Suprapubic skin (tissue), 4 donors: ENCODE measurements around the gene PIP5K1B. TPM values are rescaled to one million over a fixed set of nuclear protein-coding genes. Genes with fewer than 3 reads are reported as not detected.

Experiments used
- DNase-seq, 2 donors: peaks; one replicate each; pipeline ENCODE4 v3.0.0-alpha.2; 2019; ENCODE audit warnings: low spot score in 2 of 2
- H3K27ac ChIP-seq: fragments of 200-600 bp; sonication (generic); one replicate; pipeline ENCODE4 v1.5.1; 2019
- H3K27me3 ChIP-seq: fragments of 200-600 bp; sonication (generic); one replicate; pipeline ENCODE4 v1.5.1; 2019
- H3K36me3 ChIP-seq: fragments of 200-600 bp; sonication (generic); one replicate; pipeline ENCODE4 v1.5.1; 2019
- H3K4me1 ChIP-seq: fragments of 200-600 bp; sonication (generic); one replicate; pipeline ENCODE4 v1.5.1; 2019
- H3K4me3 ChIP-seq: fragments of 200-600 bp; sonication (generic); one replicate; pipeline ENCODE4 v1.5.1; 2019; ENCODE audit warnings: mild to moderate bottlenecking
- H3K9me3 ChIP-seq: fragments of 200-600 bp; sonication (generic); one replicate; pipeline ENCODE4 v1.5.1; 2019
- CTCF ChIP-seq, 2 donors: fragments of 200-600 bp in 1 of 2; fragments of 450-650 bp in 1 of 2; sonication (generic) in 1 of 2; IDR thresholded peaks; one replicate each; pipeline ENCODE4 v1.5.1; 2016 to 2019; ENCODE audit warnings: antibody characterized with exemption in 2 of 2, mild to moderate bottlenecking in 1 of 2, moderate library complexity in 1 of 2
- EP300 ChIP-seq: sonication (generic); formaldehyde crosslinking; IDR thresholded peaks from one replicate; pipeline ENCODE4 v1.6.1; 2017; ENCODE audit warnings: antibody characterized with exemption
- POLR2A ChIP-seq, 2 donors: fragments of 450-650 bp; IDR thresholded peaks; one replicate each; pipeline ENCODE4 v1.6.1; 2017; ENCODE audit warnings: antibody characterized with exemption in 2 of 2, mild to moderate bottlenecking in 2 of 2, moderate library complexity in 2 of 2
- POLR2AphosphoS5 ChIP-seq, 3 donors: sonication (generic); formaldehyde crosslinking; IDR thresholded peaks; one replicate each; pipeline ENCODE4 v1.6.1; 2017; ENCODE audit warnings: antibody characterized with exemption in 3 of 3
- WGBS: methylation state at CpG from one replicate; pipeline ENCODE4 v1.1.5; 2018; 5-methylcytosine and 5-hydroxymethylcytosine counted together
- total RNA-seq, 4 donors: library from RNA; depleted of rRNA; stranded (reverse); fragments of >200 nt; gene quantifications; one replicate each; pipeline ENCODE4 v1.1.0, GENCODE V29; 2016

PIP5K1B gene
- total RNA-seq, 4 donors from 2014 or later, result 1.7 to 7.8 (median 3.4) TPM

DNA sequence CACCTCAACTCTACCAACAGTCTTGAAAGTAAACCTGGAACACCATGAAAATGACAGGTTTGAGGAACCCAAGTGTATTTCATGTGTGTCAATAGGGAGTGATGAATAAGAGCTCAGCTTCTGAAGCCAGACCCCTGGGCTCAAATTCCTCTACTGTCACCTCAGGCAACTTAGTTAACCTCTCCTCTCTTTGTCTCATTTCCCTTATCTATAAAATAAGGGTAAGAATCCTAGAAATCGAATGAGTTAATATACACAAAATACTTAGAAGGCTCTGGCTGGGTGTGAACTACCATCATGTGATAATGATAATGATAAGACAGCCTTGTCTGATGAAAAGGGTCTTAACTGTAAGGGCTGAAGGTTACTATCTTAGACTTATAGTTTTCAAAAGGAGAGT, 66.3 kb downstream of the PIP5K1B start:
- H3K9me3 ChIP-seq, result no peaks in the 10 kb centered on the region
- H3K27me3 ChIP-seq, result no peaks in the 10 kb centered on the region
- WGBS, result 66% methylated on average over 1 of the region's 1 CpG
- H3K4me3 ChIP-seq, result no peak overlapping the region
- no peak for DNase-seq
- TF ChIP-seq CTCF (IDR thresholded peaks at IDR 0.05) (no peak), POLR2AphosphoS5 (IDR thresholded peaks at IDR 0.05) (no peak), EP300 (no peak), POLR2A (IDR thresholded peaks at IDR 0.05) (no peak)
- H3K27ac ChIP-seq, result no peak overlapping the region
- no peaks in the 10 kb centered on the region for H3K36me3 ChIP-seq
- H3K4me1 ChIP-seq, result no peaks in the 10 kb centered on the region

DNA sequence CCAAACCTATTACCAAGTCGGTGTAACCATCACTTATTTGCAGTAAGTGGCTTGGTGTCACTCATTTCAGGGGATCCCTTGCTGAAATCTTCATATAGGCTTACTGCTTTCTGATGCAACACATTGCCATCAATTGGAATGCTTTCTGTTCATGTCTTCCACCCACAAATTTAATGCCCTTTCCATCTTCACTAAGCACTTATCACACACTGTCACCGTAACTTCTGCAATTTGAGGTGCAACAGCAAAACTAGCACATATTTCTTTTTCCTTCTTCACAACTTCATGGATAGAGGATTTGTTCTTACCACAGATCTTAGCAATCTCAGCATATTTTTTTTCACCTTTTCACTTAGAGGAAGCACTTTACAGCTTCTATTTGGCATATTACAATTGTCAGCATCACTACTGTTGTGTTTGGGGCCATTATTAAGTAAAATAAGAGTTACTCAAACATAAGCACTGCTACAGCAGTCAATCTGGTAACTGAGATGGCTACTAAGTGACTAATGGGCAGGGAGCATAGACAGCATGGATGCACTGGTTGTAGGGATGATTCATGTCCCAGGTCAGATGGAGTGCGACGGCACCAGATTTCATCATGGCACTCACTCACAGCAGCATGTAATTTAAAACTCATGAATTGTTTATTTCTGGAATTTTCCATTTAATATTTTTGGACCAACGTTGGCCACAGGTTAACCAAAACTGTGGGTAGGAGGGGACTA, 70.1 kb downstream of the PIP5K1B start:
- H3K9me3 ChIP-seq, result no peaks in the 10 kb centered on the region
- no peaks in the 10 kb centered on the region for H3K27me3 ChIP-seq
- H3K27ac ChIP-seq, result no peak overlapping the region
- no peak for TF ChIP-seq POLR2A (IDR thresholded peaks at IDR 0.05)
- no peak for TF ChIP-seq POLR2AphosphoS5 (IDR thresholded peaks at IDR 0.05)
- TF ChIP-seq EP300, result no peak
- TF ChIP-seq CTCF (IDR thresholded peaks at IDR 0.05), result no peak
- peaks cover 6% of the 10 kb centered on the region for H3K4me1 ChIP-seq
- 85% methylated on average over 5 of the region's 5 CpGs for WGBS
- no peak for DNase-seq
- H3K4me3 ChIP-seq, result no peak overlapping the region
- no peaks in the 10 kb centered on the region for H3K36me3 ChIP-seq

- no peak for TF ChIP-seq EP300
- TF ChIP-seq CTCF (IDR thresholded peaks at IDR 0.05), result no peak
- TF ChIP-seq POLR2AphosphoS5 (IDR thresholded peaks at IDR 0.05), result no peak
- no peak for TF ChIP-seq POLR2A (IDR thresholded peaks at IDR 0.05)
- no peaks in the 10 kb centered on the region for H3K27me3 ChIP-seq
- H3K9me3 ChIP-seq, result no peaks in the 10 kb centered on the region
- no peaks in the 10 kb centered on the region for H3K36me3 ChIP-seq
- H3K27ac ChIP-seq, result no peak overlapping the region
- no peak for DNase-seq
- H3K4me3 ChIP-seq, result no peak overlapping the region
- peaks cover 24% of the 10 kb centered on the region for H3K4me1 ChIP-seq
- 99% methylated on average over 2 of the region's 2 CpGs for WGBS
Observed at GRCh38 chr9:68777070-68777763, 72.2 kb downstream of the PIP5K1B start.

DNA sequence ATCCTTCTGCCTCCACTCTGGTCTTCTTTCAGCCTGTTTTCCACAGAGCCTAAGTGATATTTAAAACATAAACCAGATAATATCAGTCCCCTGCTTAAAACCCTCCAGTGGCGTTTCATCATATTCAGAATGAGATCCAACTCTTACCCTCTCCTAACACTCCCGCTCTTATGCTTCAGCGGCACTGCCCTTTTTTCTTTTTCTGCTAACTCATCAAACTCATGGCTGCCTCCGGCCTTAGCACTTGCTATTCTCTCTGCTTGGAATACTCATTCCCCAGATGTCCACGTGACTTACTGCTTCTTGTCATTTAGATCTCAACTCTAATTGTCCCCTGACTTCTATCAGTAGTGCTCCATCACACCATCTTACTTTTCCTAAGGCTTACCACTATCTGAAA, 73.6 kb downstream of the PIP5K1B start:
- DNase-seq, result no peak
- WGBS, result 89% methylated on average over 5 of the region's 5 CpGs
- peaks cover 38% of the 10 kb centered on the region for H3K4me1 ChIP-seq
- H3K9me3 ChIP-seq, result no peaks in the 10 kb centered on the region
- no peaks in the 10 kb centered on the region for H3K27me3 ChIP-seq
- TF ChIP-seq POLR2A (IDR thresholded peaks at IDR 0.05) (no peak), POLR2AphosphoS5 (IDR thresholded peaks at IDR 0.05) (no peak), CTCF (IDR thresholded peaks at IDR 0.05) (no peak), EP300 (no peak)
- H3K27ac ChIP-seq, result no peak overlapping the region
- H3K4me3 ChIP-seq, result no peak overlapping the region
- H3K36me3 ChIP-seq, result no peaks in the 10 kb centered on the region
